HepG2 (cell line): ENCODE data around the gene HPD. TPM values are rescaled to one million over a fixed set of nuclear protein-coding genes. Genes with fewer than 3 reads are reported as not detected.

Experiments
- ARHGAP35 ChIP-seq: sonication (generic); formaldehyde crosslinking; IDR thresholded peaks from 2 replicates; pipeline ENCODE4 v1.9.0; 2022; ENCODE audit warnings: mild to moderate bottlenecking, inconsistent platforms, moderate library complexity, missing genetic modification reagents, borderline replicate concordance
- FOXM1 ChIP-seq: sonication (generic); formaldehyde crosslinking; IDR thresholded peaks from 2 replicates; pipeline ENCODE4 v1.5.0; 2020; ENCODE audit warnings: missing genetic modification reagents
- HDAC1 ChIP-seq: sonication (generic); formaldehyde crosslinking; IDR thresholded peaks from 2 replicates; pipeline ENCODE4 v1.5.1; 2020; ENCODE audit warnings: mild to moderate bottlenecking, missing genetic modification reagents
- IKZF1 ChIP-seq: fragments of 450-650 bp; IDR thresholded peaks from 2 replicates; pipeline ENCODE4 v1.7.1; 2016
- JARID2 ChIP-seq: sonication (generic); formaldehyde crosslinking; IDR thresholded peaks from 2 replicates; pipeline ENCODE4 v1.8.1; 2023; ENCODE audit warnings: missing genetic modification reagents, inconsistent platforms; ENCODE audit not compliant: insufficient replicate concordance
- KDM6A ChIP-seq: IDR thresholded peaks from 2 replicates; pipeline ENCODE4 v1.6.1; 2016; ENCODE audit warnings: low read depth
- PITX1 ChIP-seq: sonication (generic); formaldehyde crosslinking; IDR thresholded peaks from 2 replicates; pipeline ENCODE4 v1.5.1; 2020; ENCODE audit warnings: mild to moderate bottlenecking, missing genetic modification reagents
- RFXANK ChIP-seq: IDR thresholded peaks from 2 replicates; pipeline ENCODE4 v1.6.1; 2016
- SCMH1 ChIP-seq: sonication (generic); formaldehyde crosslinking; IDR thresholded peaks from 2 replicates; pipeline ENCODE4 v1.9.0; 2021; ENCODE audit warnings: missing genetic modification reagents, mild to moderate bottlenecking, borderline replicate concordance
- SOX13 ChIP-seq, 3 experiments: fragments of 450-650 bp in 1 of 3; sonication (generic) in 1 of 3; formaldehyde crosslinking in 1 of 3; IDR thresholded peaks in 2 of 3; conservative IDR thresholded peaks in 1 of 3; 2 replicates each; pipeline versions ENCODE4 v1.5.0 to v1.6.1; 2016 to 2020; ENCODE audit warnings: antibody characterized with exemption in 1 of 3, mild to moderate bottlenecking in 1 of 3, missing compliant biosample characterization in 1 of 3, missing genetic modification reagents in 1 of 3, moderate library complexity in 1 of 3
- ZHX2 ChIP-seq, 2 experiments: sonication (generic) in 1 of 2; formaldehyde crosslinking in 1 of 2; IDR thresholded peaks; 2 replicates each; pipeline versions ENCODE4 v1.6.1 to v1.9.0; 2014 to 2022; ENCODE audit warnings: antibody characterized with exemption in 1 of 2, borderline replicate concordance in 1 of 2, inconsistent platforms in 1 of 2, low read depth in 1 of 2, missing genetic modification reagents in 1 of 2
- ZNF256 ChIP-seq: sonication (generic); formaldehyde crosslinking; conservative IDR thresholded peaks from 2 replicates; pipeline ENCODE4 v1.4.0; 2020; ENCODE audit warnings: missing genetic modification reagents
- ZNF260 ChIP-seq: sonication (generic); formaldehyde crosslinking; IDR thresholded peaks from 2 replicates; pipeline ENCODE4 v1.4.0; 2020; ENCODE audit warnings: missing genetic modification reagents, low read depth, mild to moderate bottlenecking, borderline replicate concordance
- ZNF281 ChIP-seq: sonication (generic); formaldehyde crosslinking; IDR thresholded peaks from 2 replicates; pipeline ENCODE4 v1.4.0; 2020; ENCODE audit warnings: missing genetic modification reagents, borderline replicate concordance
- ZNF749 ChIP-seq: sonication (generic); formaldehyde crosslinking; IDR thresholded peaks from 2 replicates; pipeline ENCODE4 v1.8.0; 2022; ENCODE audit warnings: mild to moderate bottlenecking, missing genetic modification reagents, moderate library complexity, borderline replicate concordance
- ZNF773 ChIP-seq: sonication (generic); formaldehyde crosslinking; IDR thresholded peaks from 2 replicates; pipeline ENCODE4 v1.4.0; 2020; ENCODE audit warnings: missing genetic modification reagents, borderline replicate concordance
- ZNF780A ChIP-seq: sonication (generic); formaldehyde crosslinking; IDR thresholded peaks from 2 replicates; pipeline ENCODE4 v1.8.0; 2022; ENCODE audit warnings: mild to moderate bottlenecking, missing genetic modification reagents, moderate library complexity
- polyA plus RNA-seq, 8 experiments: library from polyadenylated mRNA; depleted of rRNA in 3 of 8; stranded (reverse) in 7 of 8; unstranded in 1 of 8; fragments of >200 nt; fragmentation: Illumina TruSeq in 4 of 8; extraction: Trizol in 4 of 8; gene quantifications; 2 replicates each; pipeline versions ENCODE4 v1.2.1 to v1.2.3, GENCODE V29; 2011 to 2016; ENCODE audit warnings: low read depth in 4 of 8, missing spikeins in 1 of 8, mixed read lengths in 1 of 8; ENCODE audit not compliant: insufficient read depth in 1 of 8
- total RNA-seq, 5 experiments: library from RNA; depleted of rRNA; stranded (reverse); fragments of >200 nt; fragmentation: Illumina TruSeq; extraction: Trizol; gene quantifications; 2 replicates each; pipeline ENCODE4 v1.2.3, GENCODE V29; 2016; ENCODE audit warnings: low read depth in 1 of 5
- TF ChIP-seq, protein P1 (sequence below): sonication (generic); formaldehyde crosslinking; IDR thresholded peaks from 2 replicates; pipeline ENCODE4 v1.8.0; 2022; ENCODE audit warnings: low read depth, missing genetic modification reagents

Gene HPD
- total and polyA plus RNA-seq, 2 of the 13 experiments (the other 11 are each of a cell fraction or from before 2014, with no cell fraction given): 120 to 195 TPM

DNA sequence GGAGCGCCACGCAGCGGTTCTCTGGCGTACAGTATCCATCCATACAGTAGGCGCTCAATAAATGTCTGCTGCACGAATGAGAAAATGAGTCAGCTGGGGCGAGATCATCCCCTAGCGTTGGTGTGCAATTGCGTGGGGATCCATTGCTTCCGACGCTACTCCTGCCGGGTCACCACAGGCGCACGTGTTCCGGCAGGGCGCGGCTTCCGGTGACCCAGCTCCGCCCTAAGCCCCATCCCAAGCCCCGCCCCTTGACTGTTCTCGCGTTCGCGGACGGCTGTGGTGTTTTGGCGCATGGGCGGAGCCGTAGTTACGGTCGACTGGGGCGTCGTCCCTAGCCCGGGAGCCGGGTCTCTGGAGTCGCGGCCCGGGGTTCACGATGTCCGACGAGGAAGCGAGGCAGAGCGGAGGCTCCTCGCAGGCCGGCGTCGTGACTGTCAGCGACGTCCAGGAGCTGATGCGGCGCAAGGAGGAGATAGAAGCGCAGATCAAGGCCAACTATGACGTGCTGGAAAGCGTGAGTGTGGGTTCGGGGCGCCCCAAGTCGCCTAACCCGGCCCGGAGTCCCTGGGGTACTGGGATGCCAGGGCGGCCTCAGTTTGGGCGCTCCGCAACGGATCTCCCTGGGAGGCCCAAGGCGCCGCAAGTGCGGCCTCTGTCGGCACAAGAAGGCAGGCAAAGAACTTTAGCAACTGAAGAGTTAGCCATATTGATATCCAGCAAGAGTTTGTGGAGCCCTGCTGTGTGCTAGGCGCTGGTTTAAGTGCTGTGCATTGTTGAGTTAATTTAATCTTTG lies 30.0 kb upstream of the HPD start, which contains the start of gene PSMD9 (continued):
- TF ChIP-seq SOX13 (IDR thresholded peaks at IDR 0.05) (no peak), SOX13 (CRISPR knock-in tag; conservative IDR thresholded peaks at IDR 0.05 in 1 of 2, IDR thresholded peaks at IDR 0.05 in 1 of 2) (peak in 1 of 2 experiments; percentile 51; a peak in 1 of 4 replicates), ZHX2 (IDR thresholded peaks at IDR 0.05; ENCODE audit: low read depth) (peak; percentile 80; the same call in 1 of the 2 replicates), ZHX2 (CRISPR knock-in tag; IDR thresholded peaks at IDR 0.05; ENCODE audit: borderline replicate concordance) (no peak), ZNF780A (peak; percentile 91; the same call in 1 of the 2 replicates), ARHGAP35 (CRISPR knock-in tag) (peak; percentile 68; the same call in 1 of the 2 replicates), ZNF256 (CRISPR knock-in tag) (no peak), ZNF260 (CRISPR knock-in tag) (no peak), KDM6A (CRISPR knock-in tag) (0 out of 2 replicates have a peak, but pooled peaks have one; percentile 21), RFXANK (CRISPR knock-in tag) (0 out of 2 replicates have a peak, but pooled peaks have one; percentile 60), ZNF773 (0 out of 2 replicates have a peak, but pooled peaks have one; percentile 26), SCMH1 (CRISPR knock-in tag) (no peak), PITX1 (CRISPR knock-in tag) (peak; percentile 89), ZNF749 (peak; percentile 93), FOXM1 (no peak), IKZF1 (no peak), HDAC1 (CRISPR knock-in tag) (peak; percentile 96), JARID2 (CRISPR knock-in tag) (peak; percentile 77), ZNF281 (CRISPR knock-in tag) (no peak)
- TF ChIP-seq, protein P1, sequence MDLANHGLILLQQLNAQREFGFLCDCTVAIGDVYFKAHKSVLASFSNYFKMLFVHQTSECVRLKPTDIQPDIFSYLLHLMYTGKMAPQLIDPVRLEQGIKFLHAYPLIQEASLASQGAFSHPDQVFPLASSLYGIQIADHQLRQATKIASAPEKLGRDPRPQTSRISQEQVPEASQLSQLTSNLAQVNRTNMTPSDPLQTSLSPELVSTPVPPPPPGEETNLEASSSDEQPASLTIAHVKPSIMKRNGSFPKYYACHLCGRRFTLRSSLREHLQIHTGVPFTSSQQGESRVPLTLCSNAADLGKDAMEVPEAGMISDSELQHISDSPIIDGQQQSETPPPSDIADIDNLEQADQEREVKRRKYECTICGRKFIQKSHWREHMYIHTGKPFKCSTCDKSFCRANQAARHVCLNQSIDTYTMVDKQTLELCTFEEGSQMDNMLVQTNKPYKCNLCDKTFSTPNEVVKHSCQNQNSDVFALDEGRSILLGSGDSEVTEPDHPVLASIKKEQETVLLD: peak; percentile 96
